Measurements from ENCODE around the gene ROBO1. TPM values are rescaled to one million over a fixed set of nuclear protein-coding genes. Genes with fewer than 3 reads are reported as not detected.

Gene ROBO1
- total RNA-seq, 1 donor from 2014 or later: 169 TPM

DNA sequence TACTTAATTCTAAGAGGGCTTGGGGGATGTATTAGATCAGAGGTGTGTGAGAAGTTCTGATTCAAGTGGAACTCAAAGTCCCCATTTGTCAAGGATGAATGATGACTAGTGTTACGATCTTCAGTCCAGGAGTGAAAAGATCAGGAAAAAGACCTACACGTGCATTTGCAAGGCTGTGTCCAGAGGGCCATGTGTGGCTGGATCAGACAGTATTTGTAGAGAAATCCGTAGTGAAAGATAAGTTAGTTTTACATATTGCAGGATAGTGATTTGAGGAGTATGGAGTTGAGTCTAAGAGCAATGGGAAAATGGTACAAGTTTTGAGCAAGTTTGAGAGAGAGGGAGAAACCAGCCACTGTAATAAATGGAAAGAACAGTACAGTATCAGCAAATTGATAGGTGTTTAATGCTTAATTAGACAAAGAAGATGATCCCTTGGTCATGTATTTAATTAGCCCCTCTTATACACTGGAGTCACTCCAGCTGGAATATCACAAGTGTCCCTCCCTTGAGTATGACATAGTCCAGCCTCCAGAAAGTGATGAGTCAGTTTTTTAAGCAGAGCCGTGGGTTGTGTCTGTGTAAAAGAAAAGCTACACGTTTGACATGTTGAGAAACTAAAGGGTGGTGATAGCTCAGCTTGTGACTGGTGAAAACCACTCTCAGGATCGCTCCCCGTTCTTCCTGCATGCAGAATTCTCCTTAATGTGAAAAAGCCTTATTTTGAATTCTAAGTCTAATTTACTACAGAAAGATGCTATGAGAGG is 348.8 kb downstream of the ROBO1 start:
- Histone ChIP-seq H3K27me3 (no peaks in the 10 kb centered on the region), H3K4me1 (no peaks in the 10 kb centered on the region), H3F3A (ENCODE audit: low read depth) (no peaks in the 10 kb centered on the region), H3K4me3 (no peak overlapping the region), H4K20me1 (ENCODE audit: low read depth) (no peaks in the 10 kb centered on the region), H3K36me3 (no peaks in the 10 kb centered on the region), H3K27ac (no peak overlapping the region), H3K4me2 (no peak overlapping the region), H2AFZ (replicated peaks) (peak overlapping the region; percentile 13), H3K9me3 (ENCODE audit: low read depth) (no peaks in the 10 kb centered on the region), H3K9ac (no peak overlapping the region), H3K79me2 (ENCODE audit: low read depth) (no peaks in the 10 kb centered on the region)
- Mint-ChIP-seq H3K36me3 (no peaks in the 10 kb centered on the region), H3K27me3 (ENCODE audit: insufficient read depth, low read depth) (no peaks in the 10 kb centered on the region), H3K9me3 (no peaks in the 10 kb centered on the region), H3K4me3 (no peak overlapping the region), H3K4me1 (no peaks in the 10 kb centered on the region), H3K27ac (no peak overlapping the region)
- TF ChIP-seq EZH2 (IDR thresholded peaks at IDR 0.05) (no peak), CTCF (IDR thresholded peaks at IDR 0.05) (no peak), EZH2phosphoT487 (IDR thresholded peaks at IDR 0.05) (no peak)
- DNase-seq (ENCODE audit: low spot score): no peak

DNA sequence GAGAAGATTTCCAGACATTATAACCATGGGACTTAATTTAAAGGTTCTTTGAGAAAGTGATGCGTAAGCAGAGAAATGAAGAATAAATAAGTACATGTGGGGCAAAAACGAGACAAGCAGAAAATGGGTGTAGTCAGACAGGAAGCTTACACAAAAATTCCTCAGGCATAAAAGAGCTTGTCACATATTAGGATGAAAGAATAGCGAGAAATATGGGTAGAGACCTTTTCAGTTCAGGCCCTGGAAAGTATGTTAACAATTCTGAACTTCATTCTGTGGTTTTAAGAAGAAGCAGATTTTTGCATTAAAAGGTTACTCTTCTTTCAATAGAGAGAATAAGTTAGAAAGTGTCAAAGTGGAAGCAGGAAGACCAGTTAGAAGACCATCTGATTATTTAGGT is 352.4 kb downstream of the ROBO1 start:
- Histone ChIP-seq H3K36me3 (no peaks in the 10 kb centered on the region), H4K20me1 (ENCODE audit: low read depth) (no peaks in the 10 kb centered on the region), H3K79me2 (ENCODE audit: low read depth) (no peaks in the 10 kb centered on the region), H3K4me1 (no peaks in the 10 kb centered on the region), H3K4me3 (no peak overlapping the region), H3F3A (ENCODE audit: low read depth) (no peaks in the 10 kb centered on the region), H3K9ac (no peak overlapping the region), H3K27ac (no peak overlapping the region), H2AFZ (replicated peaks) (no peak overlapping the region), H3K9me3 (ENCODE audit: low read depth) (no peaks in the 10 kb centered on the region), H3K4me2 (no peak overlapping the region), H3K27me3 (no peaks in the 10 kb centered on the region)
- DNase-seq (ENCODE audit: low spot score): no peak
- no peak overlapping the region for H3K27ac Mint-ChIP-seq
- TF ChIP-seq CTCF (IDR thresholded peaks at IDR 0.05) (no peak), EZH2 (IDR thresholded peaks at IDR 0.05) (no peak), EZH2phosphoT487 (IDR thresholded peaks at IDR 0.05) (no peak)
- no peaks in the 10 kb centered on the region for H3K9me3 Mint-ChIP-seq
- no peak overlapping the region for H3K4me3 Mint-ChIP-seq
- H3K27me3 Mint-ChIP-seq (ENCODE audit: insufficient read depth, low read depth): no peaks in the 10 kb centered on the region
- H3K36me3 Mint-ChIP-seq: no peaks in the 10 kb centered on the region
- H3K4me1 Mint-ChIP-seq: no peaks in the 10 kb centered on the region

GRCh38 chr3:79414806-79415205 is 353.0 kb downstream of the ROBO1 start:
- no peak overlapping the region for H3K4me3 ChIP-seq
- no peak overlapping the region for H3K27ac Mint-ChIP-seq
- H3K9ac ChIP-seq: no peak overlapping the region
- TF ChIP-seq EZH2phosphoT487 (IDR thresholded peaks at IDR 0.05) (no peak), CTCF (IDR thresholded peaks at IDR 0.05) (no peak), EZH2 (IDR thresholded peaks at IDR 0.05) (no peak)
- no peaks in the 10 kb centered on the region for H3K4me1 ChIP-seq
- no peaks in the 10 kb centered on the region for H3K4me1 Mint-ChIP-seq
- no peaks in the 10 kb centered on the region for H3K36me3 Mint-ChIP-seq
- no peaks in the 10 kb centered on the region for H4K20me1 ChIP-seq (ENCODE audit: low read depth)
- H3K36me3 ChIP-seq: no peaks in the 10 kb centered on the region
- H3K27me3 Mint-ChIP-seq (ENCODE audit: insufficient read depth, low read depth): no peaks in the 10 kb centered on the region
- no peaks in the 10 kb centered on the region for H3K27me3 ChIP-seq
- no peaks in the 10 kb centered on the region for H3K9me3 ChIP-seq (ENCODE audit: low read depth)
- H3F3A ChIP-seq (ENCODE audit: low read depth): no peaks in the 10 kb centered on the region
- H3K79me2 ChIP-seq (ENCODE audit: low read depth): no peaks in the 10 kb centered on the region
- H3K4me2 ChIP-seq: no peak overlapping the region
- H3K4me3 Mint-ChIP-seq: no peak overlapping the region
- DNase-seq (ENCODE audit: low spot score): no peak
- no peak overlapping the region for H2AFZ ChIP-seq (replicated peaks)
- no peaks in the 10 kb centered on the region for H3K9me3 Mint-ChIP-seq
- no peak overlapping the region for H3K27ac ChIP-seq
